ENCODE measurements around the gene AK5. TPM values are rescaled to one million over a fixed set of nuclear protein-coding genes. Genes with fewer than 3 reads are reported as not detected.

The AK5 gene
- total RNA-seq, 4 donors from 2014 or later: not detected

DNA sequence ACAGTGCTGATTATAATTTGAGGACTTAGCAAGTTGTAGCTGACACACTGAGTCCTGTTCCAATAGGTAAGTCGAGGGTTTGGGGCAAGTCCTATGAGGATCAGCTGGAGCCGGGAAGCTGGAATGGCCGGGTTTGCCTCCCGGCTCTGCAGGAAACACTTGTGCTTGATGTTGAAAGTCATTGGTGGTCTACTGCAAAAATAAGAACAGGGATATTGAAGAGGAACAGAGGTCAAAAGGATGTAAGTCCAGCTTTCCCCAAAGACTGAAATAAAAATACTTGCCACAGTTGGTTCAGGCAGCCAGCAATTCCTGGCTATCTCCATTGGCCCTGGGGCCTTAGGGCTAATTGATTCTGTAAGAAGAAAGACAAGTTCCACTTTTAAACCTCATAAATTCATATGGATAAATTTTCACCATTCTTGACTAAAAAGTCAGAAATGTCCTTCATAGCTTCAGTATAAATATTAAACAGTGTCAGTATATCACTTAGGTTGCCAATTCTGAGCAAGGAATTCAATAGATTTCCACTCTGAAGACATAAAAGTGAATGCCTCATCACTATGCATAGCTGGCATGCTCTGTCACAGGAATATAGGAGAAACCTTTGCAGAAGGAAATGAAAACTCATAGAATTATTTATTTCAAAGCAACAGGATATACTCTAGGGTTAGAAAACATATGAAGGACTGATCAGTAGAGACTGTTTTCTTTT lies 165.2 kb downstream of the AK5 start:
- Histone ChIP-seq H3K4me1 (no peaks in the 10 kb centered on the region), H3K36me3 (no peaks in the 10 kb centered on the region), H3K27ac (no peak overlapping the region), H3K4me3 (no peak overlapping the region), H3K9me3 (no peaks in the 10 kb centered on the region), H3K27me3 (peaks cover 0 to 15% (median 0%) of the 10 kb centered on the region in 4 donors)
- whole genome bisulfite sequencing, 2 donors: 71 to 85% methylated on average over 3 to 4 of the region's 4 CpGs
- intact Hi-C loops (cut with DNase I): no loop called here
- no peak for TF ChIP-seq CTCF (IDR thresholded peaks at IDR 0.05)
- TF ChIP-seq POLR2A (IDR thresholded peaks at IDR 0.05): no peak
- no peak for DNase-seq

DNA sequence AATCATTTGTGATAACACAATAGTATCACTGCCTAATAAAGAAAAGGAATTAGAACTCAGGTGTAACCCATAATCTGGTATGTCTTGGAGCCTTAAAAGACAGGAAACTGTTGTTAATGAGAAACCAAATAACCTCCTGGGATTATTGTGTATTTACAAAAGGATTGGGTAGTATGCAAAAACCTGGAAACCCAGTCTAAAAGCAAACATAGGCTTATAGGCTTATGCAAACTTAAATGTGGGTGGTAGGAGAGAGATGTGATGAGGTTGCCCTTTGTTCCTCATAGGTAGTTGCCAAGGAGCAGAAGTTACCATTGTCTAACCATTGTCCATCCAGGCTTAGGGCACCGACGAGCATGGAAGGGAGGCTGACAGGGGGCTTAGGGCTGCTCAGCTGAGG lies 165.8 kb downstream of the AK5 start:
- H3K4me1 ChIP-seq: no peaks in the 10 kb centered on the region
- TF ChIP-seq CTCF (IDR thresholded peaks at IDR 0.05): no peak
- no peak for TF ChIP-seq POLR2A (IDR thresholded peaks at IDR 0.05)
- DNase-seq: no peak
- no peaks in the 10 kb centered on the region for H3K9me3 ChIP-seq
- intact Hi-C loops (cut with DNase I): no loop called here
- H3K27me3 ChIP-seq: peaks cover 0 to 15% (median 0%) of the 10 kb centered on the region in 4 donors
- no peaks in the 10 kb centered on the region for H3K36me3 ChIP-seq
- H3K4me3 ChIP-seq: no peak overlapping the region
- WGBS, 2 donors: 92% methylated on average over 2 of the region's 2 CpGs; no CpG with 5 or more reads in 1 of the 2 donors
- H3K27ac ChIP-seq: no peak overlapping the region

GRCh38 chr1:77459881-77460280 lies 178.1 kb downstream of the AK5 start:
- Histone ChIP-seq H3K9me3 (no peaks in the 10 kb centered on the region), H3K27me3 (no peaks in the 10 kb centered on the region), H3K4me3 (no peak overlapping the region), H3K36me3 (no peaks in the 10 kb centered on the region), H3K4me1 (no peaks in the 10 kb centered on the region), H3K27ac (no peak overlapping the region)
- TF ChIP-seq CTCF (IDR thresholded peaks at IDR 0.05) (no peak), POLR2A (IDR thresholded peaks at IDR 0.05) (no peak)
- no peak for DNase-seq
- intact Hi-C loops (cut with DNase I): no loop called here

- H3K9me3 ChIP-seq: no peaks in the 10 kb centered on the region
- H3K27me3 ChIP-seq: no peaks in the 10 kb centered on the region
- no peak overlapping the region for H3K4me3 ChIP-seq
- intact Hi-C loops (cut with DNase I): no loop called here
- DNase-seq: no peak
- TF ChIP-seq POLR2A (IDR thresholded peaks at IDR 0.05) (no peak), CTCF (IDR thresholded peaks at IDR 0.05) (no peak)
- no peaks in the 10 kb centered on the region for H3K36me3 ChIP-seq
- H3K27ac ChIP-seq: no peak overlapping the region
- H3K4me1 ChIP-seq: no peaks in the 10 kb centered on the region
- WGBS, 2 donors: 72 to 83% methylated on average over 4 of the region's 4 CpGs
Measured at GRCh38 chr1:77461691-77462090, 179.9 kb downstream of the AK5 start.

DNA sequence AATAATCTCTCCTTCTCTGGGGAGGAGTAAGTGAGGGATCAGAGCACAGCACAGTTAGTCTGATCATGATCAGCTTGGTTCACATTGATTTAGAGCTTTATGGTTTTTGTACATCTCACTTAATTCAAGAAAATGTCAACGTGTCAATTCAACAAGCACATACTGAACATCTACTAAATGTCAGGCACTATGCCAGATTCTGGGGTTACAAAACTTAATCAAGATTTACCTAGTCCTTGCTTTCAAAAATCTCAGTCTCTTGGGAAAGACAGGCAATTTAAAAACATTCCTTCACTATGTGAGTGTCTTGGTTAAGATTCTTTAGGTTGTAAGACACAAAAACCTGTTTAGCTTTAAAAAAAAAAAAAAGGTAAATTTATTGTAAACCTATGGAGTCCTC lies 181.4 kb downstream of the AK5 start:
- Histone ChIP-seq H3K36me3 (no peaks in the 10 kb centered on the region), H3K4me3 (no peak overlapping the region), H3K27me3 (no peaks in the 10 kb centered on the region), H3K4me1 (no peaks in the 10 kb centered on the region), H3K9me3 (no peaks in the 10 kb centered on the region), H3K27ac (no peak overlapping the region)
- no peak for TF ChIP-seq CTCF (IDR thresholded peaks at IDR 0.05)
- TF ChIP-seq POLR2A (IDR thresholded peaks at IDR 0.05): no peak
- WGBS, 2 donors: 42 to 80% methylated on average over 1 of the region's 1 CpG
- intact Hi-C loops (cut with DNase I): no loop called here
- no peak for DNase-seq
